Gastrocnemius medialis (tissue), 4 donors: ENCODE measurements around the gene FCRL5.

ENCODE experiments used
- CTCF ChIP-seq, 5 experiments: fragments of 450-650 bp in 3 of 5; fragments of 200-600 bp in 2 of 5; sonication (generic) in 2 of 5; IDR thresholded peaks in 4 of 5; conservative IDR thresholded peaks in 1 of 5; 1 replicate in 4 of 5; 2 replicates in 1 of 5; pipeline ENCODE4 v1.5.1; 2016 to 2019; ENCODE audit warnings: antibody characterized with exemption in 5 of 5, mild to moderate bottlenecking in 3 of 5, moderate library complexity in 3 of 5
- POLR2A ChIP-seq, 2 donors: fragments of 450-650 bp; IDR thresholded peaks; one replicate each; pipeline ENCODE4 v1.6.1; 2017; ENCODE audit warnings: antibody characterized with exemption in 2 of 2, mild to moderate bottlenecking in 2 of 2, moderate library complexity in 2 of 2

GRCh38 chr1:157540160-157540748, 12.1 kb downstream of the FCRL5 start:
- TF ChIP-seq CTCF (IDR thresholded peaks at IDR 0.05 in 4 of 5, conservative IDR thresholded peaks at IDR 0.05 in 1 of 5), result no peak
- no peak for TF ChIP-seq POLR2A (IDR thresholded peaks at IDR 0.05)
